Head of caudate nucleus (tissue), 42 donors: ENCODE results near the gene WDR81.
"Not testable (repeated sequence)": the region's sequence is repeated elsewhere in the genome, so short reads cannot be mapped to it uniquely, and the experiment has no call there.

ENCODE experiments used
- DNase-seq, 42 donors: peaks; one replicate each; pipeline versions ENCODE4 v3.0.0 to v3.0.0-alpha.2; 2020 to 2021; ENCODE audit warnings: mixed read lengths in 7 of 42
- intact Hi-C: fragments of 100-400 bp; cut with DNase I; formaldehyde crosslinking; loops from one replicate; pipeline ENCODE4 v1.15.0; 2022

The WDR81 gene

GRCh38 chr17:1710807-1711553, 13.5 kb upstream of the WDR81 start:
- DNase-seq = peak in 1 of 42 donors; percentile 50
- intact Hi-C loops = loop anchor here (10.0 kb wide), 2 partner anchors 136 to 334 kb away; partner anchors contain the start of gene OVCA2

- intact Hi-C loops = loop anchor here (10.0 kb wide), 2 partner anchors 137 to 333 kb away; partner anchors contain the start of gene OVCA2
- no peak for DNase-seq
These were observed 12.7 kb upstream of the WDR81 start for GRCh38 chr17:1711804-1712203.

DNA sequence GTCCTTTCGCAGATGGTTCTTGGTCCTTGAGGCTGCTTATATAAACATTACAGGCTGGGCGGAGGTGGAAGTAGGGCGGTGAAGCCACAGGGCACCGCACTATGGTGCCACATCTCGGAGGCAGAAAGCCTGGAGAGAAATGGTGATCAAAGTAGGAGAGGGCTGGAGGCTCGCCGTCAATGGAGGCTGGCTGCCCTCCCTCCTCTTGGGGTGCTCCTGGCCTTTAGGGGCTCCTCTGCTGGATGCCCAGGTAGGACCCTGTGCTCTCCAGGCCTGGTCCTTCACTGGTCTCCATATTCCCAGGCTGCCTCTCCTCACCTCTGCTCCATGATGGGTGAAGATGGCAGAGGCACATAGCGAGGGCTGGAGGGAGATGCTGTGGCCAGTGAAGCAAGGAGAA, 12.2 kb upstream of the WDR81 start:
- no peak for DNase-seq
- intact Hi-C loops = loop anchor here (10.0 kb wide), 2 partner anchors 137 to 333 kb away; partner anchors contain the start of gene OVCA2

GRCh38 chr17:1713160-1713877, 11.2 kb upstream of the WDR81 start:
- no peak for DNase-seq
- intact Hi-C loops = loop anchor here (10.0 kb wide), 2 partner anchors 139 to 331 kb away; partner anchors contain the start of gene OVCA2

DNA sequence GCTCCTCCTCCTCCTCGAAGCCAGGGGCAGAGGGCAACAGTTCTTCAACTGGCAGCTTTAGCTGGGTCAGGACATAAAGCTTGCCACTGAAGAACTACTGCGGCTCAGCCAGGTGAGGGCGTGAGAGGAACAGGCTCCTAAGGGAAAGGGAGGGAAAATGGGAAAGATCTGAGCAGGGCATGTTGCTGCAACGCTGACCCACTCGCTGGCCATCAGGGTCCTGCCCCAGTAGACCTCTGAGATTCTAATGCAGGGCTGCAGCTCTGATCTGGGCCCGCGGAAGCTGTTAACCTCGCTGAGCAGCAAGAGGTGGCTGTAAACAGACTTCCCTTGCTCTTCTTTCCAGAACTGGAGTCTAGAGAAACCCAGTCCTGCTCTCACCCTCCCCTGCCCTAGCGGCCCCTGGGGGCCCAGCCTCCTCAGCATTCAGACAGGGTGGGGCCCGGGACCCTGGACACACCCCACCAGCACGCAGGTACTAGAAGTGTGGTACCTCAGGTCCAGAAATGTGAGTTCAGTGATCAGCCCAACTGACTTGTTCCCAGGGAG, 10.6 kb upstream of the WDR81 start:
- DNase-seq = peak in 11 of 42 donors; percentile 35 to 64 (median 46)
- intact Hi-C loops = loop anchor here (10.0 kb wide), 2 partner anchors 139 to 331 kb away; partner anchors contain the start of gene OVCA2

- peak; percentile 62 to 95 (median 81) for DNase-seq
- intact Hi-C loops = loop anchor here (10.0 kb wide), 2 partner anchors 140 to 330 kb away; partner anchors contain the start of gene OVCA2
These were observed 10.0 kb upstream of the WDR81 start for GRCh38 chr17:1714427-1714979.

DNA sequence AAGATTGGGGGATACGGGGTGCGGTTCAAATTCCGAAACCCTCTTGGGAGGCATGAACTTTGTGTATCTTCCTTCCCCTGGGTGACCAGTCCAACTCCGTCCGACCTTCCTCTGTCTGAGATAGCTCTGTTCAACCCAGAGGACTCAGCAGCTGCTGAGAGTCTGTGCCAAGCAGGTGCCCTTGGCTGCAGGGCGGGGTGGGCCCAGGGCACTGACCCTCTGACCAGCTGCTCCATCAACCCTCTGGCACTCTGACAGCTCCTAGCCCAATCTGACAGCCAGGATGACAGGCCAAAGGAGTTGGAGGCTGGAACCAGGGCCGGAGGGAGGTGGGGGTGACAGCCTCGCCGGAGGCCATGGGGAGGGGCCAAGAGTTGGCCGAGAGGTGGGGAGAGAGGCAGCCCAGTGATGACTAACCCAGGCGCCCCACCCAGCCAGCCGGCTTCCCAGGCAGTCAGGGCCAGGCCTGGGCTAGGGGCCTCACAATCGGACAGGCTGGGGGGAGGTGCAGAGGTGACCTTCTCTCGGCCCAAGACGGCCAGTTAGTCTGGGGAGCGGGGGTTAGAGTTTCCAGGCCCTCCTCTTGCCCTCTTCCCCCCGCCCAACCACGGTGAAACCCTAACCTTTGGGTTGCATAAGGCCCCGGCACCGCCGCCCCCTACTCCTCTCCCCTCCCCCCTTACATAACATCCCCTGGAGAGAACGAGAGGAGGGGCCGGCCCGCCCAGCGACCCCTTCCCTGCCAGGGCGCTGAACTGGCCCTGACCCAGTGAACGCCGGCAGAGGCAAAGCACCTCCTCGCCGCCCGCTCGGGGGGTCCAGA, 9.3 kb upstream of the WDR81 start:
- DNase-seq = peak in 21 of 42 donors; percentile 19 to 89 (median 48)
- intact Hi-C loops = loop anchor here (10.0 kb wide), 2 partner anchors 140 to 330 kb away; partner anchors contain the start of gene OVCA2

DNA sequence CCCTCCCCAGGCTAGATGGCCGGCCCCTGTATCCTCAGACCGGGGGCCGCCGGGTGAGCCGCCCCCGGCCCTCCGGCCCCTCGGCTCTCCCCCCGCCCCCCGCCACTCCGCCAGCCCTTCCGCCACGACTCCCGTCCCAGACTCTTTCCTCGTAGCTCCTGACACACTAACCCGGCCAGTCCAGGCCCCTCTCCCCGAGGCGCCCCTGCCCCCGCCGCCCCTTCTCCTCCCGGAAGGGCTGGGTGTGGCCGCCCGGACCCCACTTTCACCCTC, 8.8 kb upstream of the WDR81 start:
- intact Hi-C loops = loop anchor here (2.0 to 10.0 kb wide), 3 partner anchors 31 to 329 kb away; partner anchors contain the start of genes OVCA2 and PRPF8
- DNase-seq = no peak

- peak; percentile 99 to 100 (median 100) for DNase-seq
- intact Hi-C loops = loop anchor here (2.0 to 10.0 kb wide), 3 partner anchors 31 to 329 kb away; partner anchors contain the start of genes OVCA2 and PRPF8
These were observed 8.2 kb upstream of the WDR81 start for GRCh38 chr17:1716076-1716911.

- intact Hi-C loops = loop anchor here (2.0 to 10.0 kb wide), 3 partner anchors 32 to 328 kb away; partner anchors contain the start of genes OVCA2 and PRPF8
- DNase-seq = peak; percentile 80 to 96 (median 93)
These were observed 7.4 kb upstream of the WDR81 start for GRCh38 chr17:1716912-1717695.

DNA sequence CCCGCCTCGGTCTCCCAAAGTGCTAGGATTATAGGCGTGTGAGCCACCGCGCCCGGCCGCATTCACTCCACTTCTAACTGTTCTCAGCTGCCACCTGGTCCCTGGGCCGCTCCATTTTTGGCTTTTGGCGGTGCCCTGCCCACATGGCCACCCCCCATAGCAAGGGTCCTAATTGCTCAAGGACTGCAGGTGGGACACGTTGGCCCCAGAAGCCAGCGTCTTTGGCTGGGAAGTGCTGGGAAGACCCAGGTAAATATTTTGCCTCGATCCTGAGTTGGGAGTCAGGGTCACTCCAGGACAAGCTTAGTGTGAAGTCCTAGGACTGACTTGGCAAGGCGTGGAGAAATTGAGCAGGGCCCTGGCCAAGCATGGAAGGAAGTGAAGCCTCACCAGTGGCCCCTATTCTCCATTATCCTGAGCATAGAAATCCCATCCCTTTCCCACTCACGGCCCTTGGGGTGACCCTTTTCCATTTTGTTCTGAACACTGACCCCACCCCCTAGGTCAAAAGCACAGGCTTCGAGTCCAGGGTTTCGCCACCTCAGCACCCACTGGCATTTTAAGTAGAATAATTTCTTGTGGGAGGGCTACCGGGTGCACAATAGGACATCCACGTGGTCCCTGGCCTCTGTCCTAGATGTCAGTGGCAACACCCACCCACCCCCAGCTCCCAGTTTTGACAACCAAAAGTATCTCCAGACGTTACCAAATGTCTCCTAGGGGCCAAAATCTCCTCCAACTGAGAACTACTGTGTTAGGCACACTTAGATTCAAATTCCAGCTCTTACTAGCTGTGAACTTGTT, 5.9 kb upstream of the WDR81 start:
- intact Hi-C loops = loop anchor here (10.0 kb wide), 2 partner anchors 144 to 326 kb away; partner anchors contain the start of gene OVCA2
- no peak for DNase-seq

GRCh38 chr17:1720856-1721386, 3.6 kb upstream of the WDR81 start:
- intact Hi-C loops = loop anchor here (5.0 kb wide), 1 partner anchor 111 kb away; the partner anchor contains the start of gene RPA1
- peak in 41 of 42 donors; percentile 41 to 87 (median 71) for DNase-seq

- DNase-seq = not testable (repeated sequence)
- intact Hi-C loops = loop anchor here (5.0 kb wide), 1 partner anchor 110 kb away; the partner anchor contains the start of gene RPA1
These were observed 2.5 kb upstream of the WDR81 start for GRCh38 chr17:1722022-1722421.

- DNase-seq = peak in 8 of 42 donors; percentile 19 to 64 (median 39)
- intact Hi-C loops = loop anchor here (5.0 kb wide), 1 partner anchor 107 kb away; the partner anchor contains the start of gene RPA1
These were observed 551 bp downstream of the WDR81 start for GRCh38 chr17:1724869-1725641.
